H1 (cell line): ENCODE results near the gene NAB1.

Source experiments
- ASH2L ChIP-seq: fragments of 200-600, 300-600 bp; sonication (generic); IDR thresholded peaks from one replicate; pipeline ENCODE4 v1.7.1; 2017; ENCODE audit warnings: low read length
- ATF2 ChIP-seq: IDR thresholded peaks from 2 replicates; pipeline ENCODE4 v1.6.1; 2012; ENCODE audit warnings: low read length, inconsistent platforms
- CREB1 ChIP-seq: IDR thresholded peaks from 2 replicates; pipeline ENCODE4 v1.6.1; 2012; ENCODE audit warnings: inconsistent platforms
- CTCF ChIP-seq, 3 experiments: IDR thresholded peaks; 1 replicate in 2 of 3; 2 replicates in 1 of 3; pipeline versions ENCODE4 v1.5.1 to v1.6.1; 2011; ENCODE audit warnings: low read length in 3 of 3, mild to moderate bottlenecking in 3 of 3, inconsistent platforms in 2 of 3, low read depth in 1 of 3, moderate library complexity in 1 of 3; ENCODE audit not compliant: insufficient read depth in 1 of 3; ENCODE audit errors: control extremely low read depth in 1 of 3
- EP300 ChIP-seq, 2 experiments: IDR thresholded peaks; 1 replicate in 1 of 2; 2 replicates in 1 of 2; pipeline ENCODE4 v1.6.1; 2011 to 2012; ENCODE audit warnings: low read depth in 2 of 2, low read length in 2 of 2, mild to moderate bottlenecking in 2 of 2, borderline replicate concordance in 1 of 2, inconsistent platforms in 1 of 2, moderate library complexity in 1 of 2
- KDM5A ChIP-seq: fragments of 200-600 bp; IDR thresholded peaks from 2 replicates; pipeline ENCODE4 v1.7.1; 2012; ENCODE audit warnings: mild to moderate bottlenecking, low read length, inconsistent platforms, mixed read lengths
- SIN3A ChIP-seq, 2 experiments: IDR thresholded peaks in 1 of 2; conservative IDR thresholded peaks in 1 of 2; 2 replicates each; pipeline ENCODE4 v1.6.1; 2011 to 2012; ENCODE audit warnings: low read length in 2 of 2, improper control_type of control experiment in 1 of 2, low read depth in 1 of 2, mild to moderate bottlenecking in 1 of 2
- SP1 ChIP-seq: IDR thresholded peaks from 2 replicates; pipeline ENCODE4 v1.6.1; 2011; ENCODE audit warnings: low read depth, low read length
- TAF1 ChIP-seq: IDR thresholded peaks from 2 replicates; pipeline ENCODE4 v1.6.1; 2011; ENCODE audit warnings: mild to moderate bottlenecking, low read depth, low read length

GRCh38 chr2:190740449-190740848 lies 91.6 kb downstream of the NAB1 start:
- TF ChIP-seq ASH2L (no peak), TAF1 (no peak), CTCF (IDR thresholded peaks at IDR 0.05; ENCODE audit: control extremely low read depth in 1 of 3, insufficient read depth in 1 of 3, low read depth in 1 of 3, low read length in 3 of 3) (no peak), CREB1 (no peak), SP1 (no peak), EP300 (IDR thresholded peaks at IDR 0.05; ENCODE audit: borderline replicate concordance in 1 of 2, low read depth in 2 of 2, low read length in 2 of 2) (no peak), KDM5A (no peak), ATF2 (no peak), SIN3A (conservative IDR thresholded peaks at IDR 0.05 in 1 of 2, IDR thresholded peaks at IDR 0.05 in 1 of 2; ENCODE audit: low read depth in 1 of 2, low read length in 2 of 2) (no peak)
